GM21447 (cell line): ENCODE data around the gene PVRIG.
"Not testable (repeated sequence)": the region's sequence is repeated elsewhere in the genome, so short reads cannot be mapped to it uniquely, and the experiment has no call there.

Source experiments
- ATAC-seq: cut with Tn5 transposase; IDR thresholded peaks from one replicate; pipeline ENCODE4 v1.9.1; 2021; ENCODE audit not compliant: unreplicated experiment

The PVRIG gene

GRCh38 chr7:100192969-100193368 lies 26.8 kb upstream of the PVRIG start:
- no peak for ATAC-seq

GRCh38 chr7:100195222-100195621 lies 24.5 kb upstream of the PVRIG start:
- no peak for ATAC-seq

GRCh38 chr7:100195901-100196322 lies 23.8 kb upstream of the PVRIG start:
- not testable (repeated sequence) for ATAC-seq

GRCh38 chr7:100198266-100198665 lies 21.5 kb upstream of the PVRIG start:
- ATAC-seq: no peak

GRCh38 chr7:100200693-100201092 lies 19.1 kb upstream of the PVRIG start:
- no peak for ATAC-seq

- no peak for ATAC-seq
Observed at GRCh38 chr7:100204454-100204853, 15.3 kb upstream of the PVRIG start.

GRCh38 chr7:100208911-100209408 lies 10.8 kb upstream of the PVRIG start:
- peak; percentile 70 for ATAC-seq

- ATAC-seq: no peak
Observed at GRCh38 chr7:100209493-100209892, 10.3 kb upstream of the PVRIG start.

GRCh38 chr7:100210805-100211204 lies 8.9 kb upstream of the PVRIG start:
- no peak for ATAC-seq

- ATAC-seq: peak; percentile 54
Observed at GRCh38 chr7:100211342-100211780, 8.4 kb upstream of the PVRIG start.

GRCh38 chr7:100212631-100213286 lies 7.0 kb upstream of the PVRIG start:
- ATAC-seq: no peak

GRCh38 chr7:100213672-100214071 lies 6.1 kb upstream of the PVRIG start:
- ATAC-seq: no peak

- not testable (repeated sequence) for ATAC-seq
Observed at GRCh38 chr7:100214356-100214755, 5.4 kb upstream of the PVRIG start.

GRCh38 chr7:100215895-100216294 lies 3.9 kb upstream of the PVRIG start:
- no peak for ATAC-seq

GRCh38 chr7:100217934-100218333 lies 1.8 kb upstream of the PVRIG start:
- peak; percentile 8 for ATAC-seq

GRCh38 chr7:100219271-100219737 lies 445 bp upstream of the PVRIG start:
- no peak for ATAC-seq

GRCh38 chr7:100220586-100221230 lies 959 bp downstream of the PVRIG start:
- peak; percentile 2 for ATAC-seq

- peak; percentile 54 for ATAC-seq
Observed at GRCh38 chr7:100221231-100221718, 1.5 kb downstream of the PVRIG start.

- no peak for ATAC-seq
Observed at GRCh38 chr7:100221767-100222444, 2.2 kb downstream of the PVRIG start.

- no peak for ATAC-seq
Observed at GRCh38 chr7:100222445-100223132, 2.8 kb downstream of the PVRIG start.

- not testable (repeated sequence) for ATAC-seq
Observed at GRCh38 chr7:100223376-100223927, 3.7 kb downstream of the PVRIG start.
